SU-DHL-6 (cell line): ENCODE data around the gene SLC35F4.

Source experiments
- CTCF ChIP-seq: fragments of 200-600 bp; sonication (generic); IDR thresholded peaks from one replicate; pipeline ENCODE4 v1.5.1; 2017; ENCODE audit warnings: antibody characterized with exemption, mild to moderate bottlenecking, low read length, moderate library complexity; ENCODE audit not compliant: insufficient read depth, poor library complexity, severe bottlenecking
- EZH2phosphoT487 ChIP-seq: fragments of 200-600 bp; sonication (generic), shearing (Covaris generic); conservative IDR thresholded peaks from 2 replicates; pipeline ENCODE4 v1.6.1; 2018; ENCODE audit warnings: mild to moderate bottlenecking, antibody characterized with exemption, low read length, moderate library complexity, mixed read lengths

GRCh38 chr14:57526942-57527341, 338.9 kb downstream of the SLC35F4 start:
- TF ChIP-seq CTCF (peak; percentile 38), EZH2phosphoT487 (no peak)
